Activated CD4-positive, alpha-beta T cell treated with anti-CD3 and anti-CD28 coated beads, Interleukin-2, Interleukin-4, amounts not matched to agents 100 ng/mL and 50 ng/mL, durations not matched to agents 16 hours and 8 hours (primary cell): ENCODE results near the gene REPIN1.

Experiments
- DNase-seq: peaks from one replicate; pipeline ENCODE4 v3.0.0-alpha.2; 2020; ENCODE audit warnings: low spot score

REPIN1 gene

GRCh38 chr7:150396426-150396825 lies 27.8 kb downstream of the REPIN1 start:
- no peak for DNase-seq

GRCh38 chr7:150396851-150397260 lies 28.2 kb downstream of the REPIN1 start:
- DNase-seq = no peak

- no peak for DNase-seq
Observed at GRCh38 chr7:150397346-150398107, 28.9 kb downstream of the REPIN1 start.

GRCh38 chr7:150398108-150398964 lies 29.7 kb downstream of the REPIN1 start:
- DNase-seq = no peak

GRCh38 chr7:150398965-150399320 lies 30.3 kb downstream of the REPIN1 start:
- no peak for DNase-seq

GRCh38 chr7:150399421-150400007 lies 30.9 kb downstream of the REPIN1 start:
- DNase-seq = no peak

- DNase-seq = no peak
Observed at GRCh38 chr7:150400008-150400787, 31.6 kb downstream of the REPIN1 start.

- DNase-seq = no peak
Observed at GRCh38 chr7:150400788-150401423, 32.3 kb downstream of the REPIN1 start.

GRCh38 chr7:150401424-150401790 lies 32.8 kb downstream of the REPIN1 start:
- DNase-seq = no peak

- DNase-seq = no peak
Observed at GRCh38 chr7:150401861-150402631, 33.4 kb downstream of the REPIN1 start.

GRCh38 chr7:150402671-150403321 lies 34.2 kb downstream of the REPIN1 start:
- no peak for DNase-seq

- no peak for DNase-seq
Observed at GRCh38 chr7:150403376-150404171, 35.0 kb downstream of the REPIN1 start.

GRCh38 chr7:150404172-150404804 lies 35.7 kb downstream of the REPIN1 start:
- DNase-seq = no peak

GRCh38 chr7:150404805-150405583 lies 36.4 kb downstream of the REPIN1 start:
- peak; percentile 83 for DNase-seq

- peak; percentile 31 for DNase-seq
Observed at GRCh38 chr7:150405584-150406311, 37.1 kb downstream of the REPIN1 start.

- DNase-seq = no peak
Observed at GRCh38 chr7:150406312-150406566, 37.6 kb downstream of the REPIN1 start.

GRCh38 chr7:150406567-150407421 lies 38.2 kb downstream of the REPIN1 start:
- peak; percentile 75 for DNase-seq
